Gastrocnemius medialis (tissue), 4 donors: ENCODE measurements around the gene DNAJC21. TPM values are rescaled to one million over a fixed set of nuclear protein-coding genes. Genes with fewer than 3 reads are reported as not detected.

ENCODE experiments used
- ATAC-seq, 2 donors: fragments of 150-250 bp; one replicate each; pipeline ENCODE4 v1.9.1; 2016
- DNase-seq, 2 donors: peaks; one replicate each; pipeline ENCODE4 v3.0.0-alpha.2; 2019
- H3K27ac ChIP-seq, 4 donors: fragments of 200-600 bp; sonication (generic); 1 replicate in 1 of 4; 2 replicates in 3 of 4; pipeline ENCODE4 v1.5.1; 2016 to 2018; ENCODE audit warnings: mild to moderate bottlenecking in 2 of 4, moderate library complexity in 1 of 4
- H3K27me3 ChIP-seq, 3 donors: fragments of 200-600 bp; sonication (generic) in 2 of 3; 1 replicate in 1 of 3; 2 replicates in 2 of 3; pipeline versions ENCODE4 v1.5.1 to v1.6.0; 2016 to 2019; ENCODE audit warnings: mild to moderate bottlenecking in 1 of 3, moderate library complexity in 1 of 3
- H3K36me3 ChIP-seq, 2 donors: fragments of 200-600 bp; sonication (generic) in 1 of 2; one replicate each; pipeline ENCODE4 v1.5.1; 2017 to 2018
- H3K4me1 ChIP-seq, 2 donors: fragments of 200-600 bp; sonication (generic) in 1 of 2; one replicate each; pipeline ENCODE4 v1.5.1; 2016 to 2017; ENCODE audit warnings: mild to moderate bottlenecking in 2 of 2
- H3K4me3 ChIP-seq, 4 donors: fragments of 200-600 bp; sonication (generic) in 3 of 4; 1 replicate in 1 of 4; 2 replicates in 3 of 4; pipeline ENCODE4 v1.5.1; 2016 to 2019; ENCODE audit warnings: mild to moderate bottlenecking in 2 of 4
- H3K9me3 ChIP-seq, 3 donors: fragments of 200-600 bp; sonication (generic) in 2 of 3; 1 replicate in 1 of 3; 2 replicates in 2 of 3; pipeline ENCODE4 v1.5.1; 2016 to 2019
- POLR2A ChIP-seq, 2 donors: fragments of 450-650 bp; IDR thresholded peaks; one replicate each; pipeline ENCODE4 v1.6.1; 2017; ENCODE audit warnings: antibody characterized with exemption in 2 of 2, mild to moderate bottlenecking in 2 of 2, moderate library complexity in 2 of 2
- in situ Hi-C, 4 donors: fragments of 200-750 bp; cut with MboI; loops; one replicate each; pipeline versions ENCODE4 v1.15.0 to v1.8.0; 2017; ENCODE audit warnings: low sequenced_read_pairs in 4 of 4
- intact Hi-C: fragments of 100-400 bp; cut with DNase I; formaldehyde crosslinking; loops from one replicate; pipeline ENCODE4 v1.15.1; 2023; ENCODE audit warnings: low total_unique reads
- total RNA-seq, 4 donors: library from RNA; depleted of rRNA; stranded (reverse); fragments of >200 nt; gene quantifications; one replicate each; pipeline versions ENCODE4 v1.1.0 to v1.2.3, GENCODE V29; 2016
- TF ChIP-seq, protein P1 (sequence below), 5 experiments: fragments of 450-650 bp in 3 of 5; fragments of 200-600 bp in 2 of 5; sonication (generic) in 2 of 5; IDR thresholded peaks in 4 of 5; conservative IDR thresholded peaks in 1 of 5; 1 replicate in 4 of 5; 2 replicates in 1 of 5; pipeline ENCODE4 v1.5.1; 2016 to 2019; ENCODE audit warnings: antibody characterized with exemption in 5 of 5, mild to moderate bottlenecking in 3 of 5, moderate library complexity in 3 of 5

DNAJC21 gene
- total RNA-seq, 4 donors from 2014 or later, result 40.9 to 81.7 (median 74.7) TPM

GRCh38 chr5:34891981-34892380, 37.4 kb upstream of the DNAJC21 start:
- H3K36me3 ChIP-seq, result peaks cover 0 to 4% of the 10 kb centered on the region in 2 donors
- intact Hi-C loops (no loop called here), in situ Hi-C loops (loop anchor here (10.0 to 25.0 kb wide), 3 partner anchors 367 to 407 kb away; no protein-coding TSS in a partner anchor)
- ATAC-seq (peak in 1 of 2 donors; percentile 26), DNase-seq (peak in 1 of 2 donors; percentile 2)
- no peaks in the 10 kb centered on the region for H3K9me3 ChIP-seq
- H3K4me1 ChIP-seq, result no peaks in the 10 kb centered on the region
- H3K27me3 ChIP-seq, result no peaks in the 10 kb centered on the region
- H3K4me3 ChIP-seq, result no peak overlapping the region
- TF ChIP-seq POLR2A (IDR thresholded peaks at IDR 0.05), result no peak
- TF ChIP-seq, protein P1, sequence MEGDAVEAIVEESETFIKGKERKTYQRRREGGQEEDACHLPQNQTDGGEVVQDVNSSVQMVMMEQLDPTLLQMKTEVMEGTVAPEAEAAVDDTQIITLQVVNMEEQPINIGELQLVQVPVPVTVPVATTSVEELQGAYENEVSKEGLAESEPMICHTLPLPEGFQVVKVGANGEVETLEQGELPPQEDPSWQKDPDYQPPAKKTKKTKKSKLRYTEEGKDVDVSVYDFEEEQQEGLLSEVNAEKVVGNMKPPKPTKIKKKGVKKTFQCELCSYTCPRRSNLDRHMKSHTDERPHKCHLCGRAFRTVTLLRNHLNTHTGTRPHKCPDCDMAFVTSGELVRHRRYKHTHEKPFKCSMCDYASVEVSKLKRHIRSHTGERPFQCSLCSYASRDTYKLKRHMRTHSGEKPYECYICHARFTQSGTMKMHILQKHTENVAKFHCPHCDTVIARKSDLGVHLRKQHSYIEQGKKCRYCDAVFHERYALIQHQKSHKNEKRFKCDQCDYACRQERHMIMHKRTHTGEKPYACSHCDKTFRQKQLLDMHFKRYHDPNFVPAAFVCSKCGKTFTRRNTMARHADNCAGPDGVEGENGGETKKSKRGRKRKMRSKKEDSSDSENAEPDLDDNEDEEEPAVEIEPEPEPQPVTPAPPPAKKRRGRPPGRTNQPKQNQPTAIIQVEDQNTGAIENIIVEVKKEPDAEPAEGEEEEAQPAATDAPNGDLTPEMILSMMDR (IDR thresholded peaks at IDR 0.05 in 4 of 5, conservative IDR thresholded peaks at IDR 0.05 in 1 of 5), result no peak
- H3K27ac ChIP-seq, result no peak overlapping the region

GRCh38 chr5:34892414-34892813, 36.9 kb upstream of the DNAJC21 start:
- TF ChIP-seq, protein P1 (IDR thresholded peaks at IDR 0.05 in 4 of 5, conservative IDR thresholded peaks at IDR 0.05 in 1 of 5), result no peak
- TF ChIP-seq POLR2A (IDR thresholded peaks at IDR 0.05), result no peak
- H3K27me3 ChIP-seq, result no peaks in the 10 kb centered on the region
- no peaks in the 10 kb centered on the region for H3K9me3 ChIP-seq
- in situ Hi-C loops (loop anchor here (10.0 to 25.0 kb wide), 3 partner anchors 368 to 408 kb away; no protein-coding TSS in a partner anchor), intact Hi-C loops (no loop called here)
- peaks cover 0 to 5% of the 10 kb centered on the region in 2 donors for H3K36me3 ChIP-seq
- no peak overlapping the region for H3K4me3 ChIP-seq
- DNase-seq (no peak), ATAC-seq (no peak)
- H3K27ac ChIP-seq, result no peak overlapping the region
- no peaks in the 10 kb centered on the region for H3K4me1 ChIP-seq

GRCh38 chr5:34894716-34895115, 34.6 kb upstream of the DNAJC21 start:
- no peak for DNase-seq
- Histone ChIP-seq H3K27me3 (no peaks in the 10 kb centered on the region), H3K27ac (no peak overlapping the region), H3K4me3 (no peak overlapping the region), H3K36me3 (peaks cover 0 to 5% of the 10 kb centered on the region in 2 donors), H3K9me3 (no peaks in the 10 kb centered on the region), H3K4me1 (no peaks in the 10 kb centered on the region)
- intact Hi-C loops (no loop called here), in situ Hi-C loops (loop anchor here (10.0 to 25.0 kb wide), 3 partner anchors 370 to 410 kb away; no protein-coding TSS in a partner anchor)
- TF ChIP-seq POLR2A (IDR thresholded peaks at IDR 0.05), result no peak
- TF ChIP-seq, protein P1 (IDR thresholded peaks at IDR 0.05 in 4 of 5, conservative IDR thresholded peaks at IDR 0.05 in 1 of 5), result no peak
- ATAC-seq, result no peak

DNA sequence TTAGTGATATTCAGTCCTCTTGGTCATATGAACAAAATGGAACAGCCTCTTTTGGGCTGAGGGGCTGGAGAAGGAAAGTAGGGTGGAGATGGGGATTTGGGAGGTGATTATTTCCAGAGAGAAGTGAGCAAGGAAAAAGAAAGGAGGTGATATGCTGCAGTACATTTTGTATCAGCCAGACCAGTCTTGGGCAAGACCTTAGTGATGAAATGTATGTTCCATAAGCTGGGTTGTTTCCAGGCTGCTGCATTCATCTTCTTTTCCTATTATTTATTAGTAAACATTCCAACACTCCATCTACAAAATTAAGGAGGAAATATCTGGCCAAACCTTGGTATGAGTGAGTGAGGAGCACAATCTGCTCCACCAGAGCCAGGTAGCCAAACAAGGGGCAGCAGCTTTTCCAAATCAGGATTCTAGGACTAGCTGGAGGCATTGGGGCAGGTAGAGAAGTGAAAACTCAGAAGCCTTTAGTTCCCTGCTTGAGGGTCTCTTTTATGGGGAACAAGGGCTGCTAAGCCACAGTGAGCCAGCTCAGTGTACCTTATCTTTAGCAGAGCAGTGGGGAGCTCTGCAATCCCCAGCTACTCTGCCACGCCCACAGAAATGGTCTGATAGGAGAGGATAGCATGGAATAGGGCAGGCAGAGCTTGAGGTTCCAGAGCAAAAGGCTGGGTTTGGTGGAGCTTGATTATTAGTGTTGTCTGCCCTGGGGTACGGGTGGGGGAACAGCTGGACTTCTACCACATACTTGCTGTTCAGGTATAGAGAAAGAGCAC, 33.5 kb upstream of the DNAJC21 start:
- H3K9me3 ChIP-seq, result no peaks in the 10 kb centered on the region
- intact Hi-C loops, result no loop called here
- H3K27ac ChIP-seq, result no peak overlapping the region
- no peak for DNase-seq
- in situ Hi-C loops, result loop anchor here (10.0 to 25.0 kb wide), 3 partner anchors 371 to 411 kb away; no protein-coding TSS in a partner anchor
- H3K27me3 ChIP-seq, result no peaks in the 10 kb centered on the region
- no peak for ATAC-seq
- peaks cover 0 to 5% of the 10 kb centered on the region in 2 donors for H3K36me3 ChIP-seq
- H3K4me3 ChIP-seq, result no peak overlapping the region
- H3K4me1 ChIP-seq, result no peaks in the 10 kb centered on the region
- TF ChIP-seq, protein P1 (IDR thresholded peaks at IDR 0.05 in 4 of 5, conservative IDR thresholded peaks at IDR 0.05 in 1 of 5), result no peak
- no peak for TF ChIP-seq POLR2A (IDR thresholded peaks at IDR 0.05)
